Middle frontal gyrus (tissue), 1 donor: ENCODE results near the gene HMHB1.

Experiments used
- DNase-seq: peaks from one replicate; pipeline ENCODE4 v3.0.0-alpha.2; 2015; ENCODE audit warnings: low spot score; ENCODE audit errors: extremely low spot score

HMHB1 gene

DNA sequence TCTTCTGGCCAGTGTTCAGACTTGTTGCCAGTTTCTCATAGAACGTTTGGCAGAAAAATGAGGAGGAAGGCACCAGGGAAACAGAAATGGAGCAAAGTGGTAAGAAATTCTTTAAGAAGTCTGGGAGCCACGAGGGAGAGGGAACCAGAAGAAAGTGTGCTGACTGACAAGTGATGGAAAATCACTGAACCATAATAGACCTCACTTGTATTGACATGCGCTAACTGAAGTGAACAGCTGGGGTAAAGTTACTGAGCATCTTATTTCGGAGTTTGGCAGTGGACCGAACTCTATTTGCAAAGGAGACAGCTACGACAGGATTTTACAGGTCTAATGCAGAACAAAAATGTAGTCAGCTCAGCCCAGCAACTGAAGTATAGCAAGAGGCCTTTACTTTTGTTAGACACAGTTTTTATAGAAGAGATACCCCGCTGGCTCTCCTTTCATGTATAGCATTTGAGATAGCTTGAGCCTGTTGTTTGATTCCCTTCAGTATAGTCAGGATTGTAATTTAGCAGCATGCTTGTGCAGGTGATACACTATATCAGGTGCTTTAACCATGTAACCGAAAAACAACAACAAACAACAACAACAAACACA lies 53.6 kb downstream of the HMHB1 start:
- DNase-seq: no peak
